ENCODE data around the gene SPPL2C.
A peak's percentile ranks its signal among the peaks of the same experiment; 100 is the strongest.

- TF ChIP-seq CTCF (IDR thresholded peaks at IDR 0.05), result no peak
- no peak for TF ChIP-seq ZNF232 (CRISPR knock-in tag; IDR thresholded peaks at IDR 0.05)
- TF ChIP-seq RORB (CRISPR knock-in tag; IDR thresholded peaks at IDR 0.05), result no peak
- TF ChIP-seq IRF1 (CRISPR knock-in tag; IDR thresholded peaks at IDR 0.05), result no peak
- TF ChIP-seq NR3C1 (CRISPR knock-in tag; conservative IDR thresholded peaks at IDR 0.05; ENCODE audit: low read depth), result no peak
- TF ChIP-seq FOXP1 (CRISPR knock-in tag; IDR thresholded peaks at IDR 0.05; ENCODE audit: borderline replicate concordance), result 0 out of 2 replicates have a peak, but pooled peaks have one; percentile 8
- TF ChIP-seq ETV6 (CRISPR knock-in tag; IDR thresholded peaks at IDR 0.05), result no peak
- no peak for TF ChIP-seq TCF7 (CRISPR knock-in tag; IDR thresholded peaks at IDR 0.05; ENCODE audit: low read depth)
- no peak for TF ChIP-seq ATF2 (CRISPR knock-in tag; IDR thresholded peaks at IDR 0.05; ENCODE audit: borderline replicate concordance, low read depth)
- TF ChIP-seq SMAD3 (CRISPR knock-in tag; IDR thresholded peaks at IDR 0.05; ENCODE audit: borderline replicate concordance), result no peak
- TF ChIP-seq MAX (CRISPR knock-in tag; IDR thresholded peaks at IDR 0.05), result no peak
- TF ChIP-seq SOX15 (CRISPR knock-in tag; IDR thresholded peaks at IDR 0.05), result no peak
- no peak for TF ChIP-seq E2F4 (CRISPR knock-in tag; IDR thresholded peaks at IDR 0.05; ENCODE audit: borderline replicate concordance, low read depth)
Observed at GRCh38 chr17:45895969-45896785, 51.5 kb downstream of the SPPL2C start.
